ENCODE data around the gene ROR2. TPM values are rescaled to one million over a fixed set of nuclear protein-coding genes. Genes with fewer than 3 reads are reported as not detected.

ROR2 gene
- total and polyA plus RNA-seq, 2 donors (not counting 3 experiments of a cell fraction or from before 2014, with no cell fraction given) = not detected

GRCh38 chr9:91885746-91886413 is 64.1 kb downstream of the ROR2 start:
- no peaks in the 10 kb centered on the region for H3K79me2 ChIP-seq (ENCODE audit: control insufficient read depth, insufficient read depth, low read length)
- no peaks in the 10 kb centered on the region for H3K4me1 ChIP-seq (ENCODE audit: control insufficient read depth, extremely low read depth, insufficient read depth, low read length)
- ChIA-PET CTCF (no interaction called here), POLR2A (no interaction called here)
- TF ChIP-seq, protein P1, sequence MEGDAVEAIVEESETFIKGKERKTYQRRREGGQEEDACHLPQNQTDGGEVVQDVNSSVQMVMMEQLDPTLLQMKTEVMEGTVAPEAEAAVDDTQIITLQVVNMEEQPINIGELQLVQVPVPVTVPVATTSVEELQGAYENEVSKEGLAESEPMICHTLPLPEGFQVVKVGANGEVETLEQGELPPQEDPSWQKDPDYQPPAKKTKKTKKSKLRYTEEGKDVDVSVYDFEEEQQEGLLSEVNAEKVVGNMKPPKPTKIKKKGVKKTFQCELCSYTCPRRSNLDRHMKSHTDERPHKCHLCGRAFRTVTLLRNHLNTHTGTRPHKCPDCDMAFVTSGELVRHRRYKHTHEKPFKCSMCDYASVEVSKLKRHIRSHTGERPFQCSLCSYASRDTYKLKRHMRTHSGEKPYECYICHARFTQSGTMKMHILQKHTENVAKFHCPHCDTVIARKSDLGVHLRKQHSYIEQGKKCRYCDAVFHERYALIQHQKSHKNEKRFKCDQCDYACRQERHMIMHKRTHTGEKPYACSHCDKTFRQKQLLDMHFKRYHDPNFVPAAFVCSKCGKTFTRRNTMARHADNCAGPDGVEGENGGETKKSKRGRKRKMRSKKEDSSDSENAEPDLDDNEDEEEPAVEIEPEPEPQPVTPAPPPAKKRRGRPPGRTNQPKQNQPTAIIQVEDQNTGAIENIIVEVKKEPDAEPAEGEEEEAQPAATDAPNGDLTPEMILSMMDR (IDR thresholded peaks at IDR 0.05; ENCODE audit: extremely low read depth in 1 of 2, insufficient read depth in 1 of 2, low read depth in 1 of 2, low read length in 2 of 2) = no peak
- TF ChIP-seq JUN (IDR thresholded peaks at IDR 0.05; ENCODE audit: borderline replicate concordance, insufficient read depth, insufficient read length, low read depth) = no peak
- no peak for TF ChIP-seq FOS (IDR thresholded peaks at IDR 0.05; ENCODE audit: borderline replicate concordance, insufficient read depth, low read length)
- TF ChIP-seq POLR2AphosphoS5 (IDR thresholded peaks at IDR 0.05; ENCODE audit: insufficient read depth, low read depth, low read length) = no peak
- no peaks in the 10 kb centered on the region for H3K9me3 ChIP-seq (replicated peaks; ENCODE audit: control insufficient read depth, insufficient read depth, low read length)
- no peak overlapping the region for H3K4me3 ChIP-seq (replicated peaks in 1 of 3; ENCODE audit: insufficient read depth in 1 of 3, low read depth in 1 of 3, low read length in 3 of 3)
- no peak overlapping the region for H2AFZ ChIP-seq (ENCODE audit: low read depth, low read length)
- intact Hi-C loops (cut with micrococcal nuclease) (no loop called here), dilution Hi-C loops (cut with MboI; ENCODE audit: extremely low pct_ligation_motif_present, low sequenced_read_pairs) (no loop called here)
- DNase-seq (ENCODE audit: low read depth, low spot score) = no peak
- no peak overlapping the region for H3K4me2 ChIP-seq (ENCODE audit: insufficient read depth, low read length)
- no peak for FAIRE-seq
- H4K20me1 ChIP-seq (replicated peaks; ENCODE audit: control insufficient read depth, extremely low read depth, insufficient read depth, low read length) = no peaks in the 10 kb centered on the region
- no peak overlapping the region for H3K9ac ChIP-seq (replicated peaks; ENCODE audit: extremely low read depth, insufficient read depth, low read length)
- H3K27me3 ChIP-seq (ENCODE audit: control insufficient read depth in 2 of 2, insufficient read depth in 2 of 2, low read length in 2 of 2) = no peaks in the 10 kb centered on the region
- H3K9me1 ChIP-seq (replicated peaks; ENCODE audit: control insufficient read depth, extremely low read depth, insufficient read depth, low read length) = no peaks in the 10 kb centered on the region
- no peaks in the 10 kb centered on the region for H3K36me3 ChIP-seq (ENCODE audit: control insufficient read depth in 2 of 2, extremely low read depth in 1 of 2, insufficient read depth in 2 of 2, low read length in 2 of 2)
- no TSS peak for BruUV-seq (replicated peaks)
- H3K27ac ChIP-seq (ENCODE audit: insufficient read depth, low read depth, low read length) = no peak overlapping the region

Measured in endothelial cell of umbilical vein (primary cell).